PC-9 (cell line): Measurements from ENCODE around the gene GRID2. TPM values are rescaled to one million over a fixed set of nuclear protein-coding genes. Genes with fewer than 3 reads are reported as not detected.

ENCODE experiments used
- BruUV-seq: library from RNA; stranded (reverse); fragments of 400-500 nt; replicated peaks from 2 replicates; lab custom pipeline; 2021; lab: Mats Ljungman, UMichigan
- CTCF ChIA-PET: fragments of 300-600 bp; sonication (Branson Sonifier 250); formaldehyde crosslinking; loops from one replicate; lab custom pipeline; 2022; ENCODE audit warnings: antibody characterized with exemption; lab: Charles Lee
- POLR2A ChIA-PET: fragments of 300-600 bp; sonication (Branson Sonifier 250); formaldehyde crosslinking; loops from one replicate; lab custom pipeline; 2022; ENCODE audit warnings: antibody characterized with exemption; ENCODE audit not compliant: unreplicated experiment; lab: Charles Lee
- DNase-seq, 2 experiments: peaks; one replicate each; pipeline versions ENCODE4 v3.0.0 to v3.0.0-alpha.2; 2015 to 2022; ENCODE audit warnings: mixed read lengths in 1 of 2
- H2AFZ ChIP-seq: fragments of 200-600 bp; sonication (generic); 2 replicates; pipeline ENCODE4 v1.8.1; 2017; ENCODE audit warnings: antibody characterized with exemption
- H3F3A ChIP-seq: fragments of 200-600 bp; sonication (generic); 2 replicates; pipeline ENCODE4 v1.8.1; 2017; ENCODE audit warnings: antibody characterized with exemption, mild to moderate bottlenecking, low read depth; ENCODE audit not compliant: insufficient read depth
- H3K27ac ChIP-seq: fragments of 200-600 bp; sonication (generic); 2 replicates; pipeline ENCODE4 v1.6.1; 2016; ENCODE audit warnings: mixed run types
- H3K27me3 ChIP-seq: fragments of 200-600 bp; sonication (generic); 2 replicates; pipeline ENCODE4 v1.6.1; 2016; ENCODE audit warnings: low read depth, mixed run types; ENCODE audit not compliant: insufficient read depth
- H3K36me3 ChIP-seq: fragments of 200-600 bp; sonication (generic); 2 replicates; pipeline ENCODE4 v1.6.1; 2016; ENCODE audit warnings: low read depth, mixed run types
- H3K4me1 ChIP-seq: fragments of 200-600 bp; sonication (generic); replicated peaks from 2 replicates; pipeline ENCODE4 v1.6.1; 2016; ENCODE audit warnings: mixed run types; ENCODE audit not compliant: insufficient read depth
- H3K4me2 ChIP-seq: fragments of 200-600 bp; sonication (generic); 2 replicates; pipeline ENCODE4 v1.6.1; 2017; ENCODE audit warnings: mixed run types
- H3K4me3 ChIP-seq: fragments of 200-600 bp; sonication (generic); 2 replicates; pipeline ENCODE4 v1.6.1; 2016; ENCODE audit warnings: mixed run types
- H3K79me2 ChIP-seq: fragments of 200-600 bp; sonication (generic); 2 replicates; pipeline ENCODE4 v1.6.1; 2017; ENCODE audit warnings: low read depth, mixed run types
- H3K9me2 ChIP-seq: fragments of 200-600 bp; sonication (generic); 2 replicates; pipeline ENCODE4 v1.8.1; 2017; ENCODE audit warnings: mild to moderate bottlenecking; ENCODE audit not compliant: insufficient read depth
- H3K9me3 ChIP-seq: fragments of 200-600 bp; sonication (generic); 2 replicates; pipeline ENCODE4 v1.8.1; 2016; ENCODE audit warnings: low read depth; ENCODE audit not compliant: insufficient read depth
- H4K20me1 ChIP-seq: fragments of 200-600 bp; sonication (generic); 2 replicates; pipeline ENCODE4 v1.8.1; 2017; ENCODE audit not compliant: insufficient read depth
- EZH2 ChIP-seq: fragments of 200-600 bp; sonication (generic); IDR thresholded peaks from 2 replicates; pipeline ENCODE4 v1.8.0; 2017; ENCODE audit warnings: antibody characterized with exemption, low read depth
- intact Hi-C: fragments of 100-400 bp; cut with micrococcal nuclease; formaldehyde crosslinking; loops from one replicate; pipeline ENCODE4 v1.10.0; 2022; ENCODE audit not compliant: unreplicated experiment
- total RNA-seq: library from RNA; stranded (reverse); gene quantifications from 2 replicates; pipeline ENCODE4 v1.2.3, GENCODE V29; 2021
- TF ChIP-seq, protein P1 (sequence below): fragments of 200-600 bp; sonication (generic); conservative IDR thresholded peaks from 2 replicates; pipeline ENCODE4 v1.6.1; 2017; ENCODE audit warnings: mixed run types, antibody characterized with exemption, mild to moderate bottlenecking, moderate library complexity

Gene GRID2
- total RNA-seq, 1 experiment from 2014 or later = not detected

- Histone ChIP-seq H3K4me2 (no peak overlapping the region), H4K20me1 (no peaks in the 10 kb centered on the region), H3K79me2 (no peaks in the 10 kb centered on the region), H3F3A (no peaks in the 10 kb centered on the region), H3K9me3 (no peaks in the 10 kb centered on the region), H3K4me1 (no peaks in the 10 kb centered on the region), H3K27me3 (no peaks in the 10 kb centered on the region), H2AFZ (no peak overlapping the region), H3K4me3 (no peak overlapping the region), H3K9me2 (no peaks in the 10 kb centered on the region), H3K36me3 (no peaks in the 10 kb centered on the region), H3K27ac (no peak overlapping the region)
- DNase-seq = no peak
- ChIA-PET POLR2A (no interaction called here), CTCF (no interaction called here)
- BruUV-seq = no TSS peak
- intact Hi-C loops = no loop called here
- no peak for TF ChIP-seq EZH2
- TF ChIP-seq, protein P1, sequence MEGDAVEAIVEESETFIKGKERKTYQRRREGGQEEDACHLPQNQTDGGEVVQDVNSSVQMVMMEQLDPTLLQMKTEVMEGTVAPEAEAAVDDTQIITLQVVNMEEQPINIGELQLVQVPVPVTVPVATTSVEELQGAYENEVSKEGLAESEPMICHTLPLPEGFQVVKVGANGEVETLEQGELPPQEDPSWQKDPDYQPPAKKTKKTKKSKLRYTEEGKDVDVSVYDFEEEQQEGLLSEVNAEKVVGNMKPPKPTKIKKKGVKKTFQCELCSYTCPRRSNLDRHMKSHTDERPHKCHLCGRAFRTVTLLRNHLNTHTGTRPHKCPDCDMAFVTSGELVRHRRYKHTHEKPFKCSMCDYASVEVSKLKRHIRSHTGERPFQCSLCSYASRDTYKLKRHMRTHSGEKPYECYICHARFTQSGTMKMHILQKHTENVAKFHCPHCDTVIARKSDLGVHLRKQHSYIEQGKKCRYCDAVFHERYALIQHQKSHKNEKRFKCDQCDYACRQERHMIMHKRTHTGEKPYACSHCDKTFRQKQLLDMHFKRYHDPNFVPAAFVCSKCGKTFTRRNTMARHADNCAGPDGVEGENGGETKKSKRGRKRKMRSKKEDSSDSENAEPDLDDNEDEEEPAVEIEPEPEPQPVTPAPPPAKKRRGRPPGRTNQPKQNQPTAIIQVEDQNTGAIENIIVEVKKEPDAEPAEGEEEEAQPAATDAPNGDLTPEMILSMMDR = no peak
Measured at GRCh38 chr4:93030670-93031069, 726.9 kb downstream of the GRID2 start.

GRCh38 chr4:93031431-93032098 is 727.8 kb downstream of the GRID2 start:
- Histone ChIP-seq H3K27me3 (no peaks in the 10 kb centered on the region), H3K27ac (no peak overlapping the region), H3K4me1 (no peaks in the 10 kb centered on the region), H3K4me3 (no peak overlapping the region), H3K9me2 (no peaks in the 10 kb centered on the region), H4K20me1 (no peaks in the 10 kb centered on the region), H3K4me2 (no peak overlapping the region), H3K9me3 (no peaks in the 10 kb centered on the region), H3F3A (no peaks in the 10 kb centered on the region), H2AFZ (no peak overlapping the region), H3K79me2 (no peaks in the 10 kb centered on the region), H3K36me3 (no peaks in the 10 kb centered on the region)
- intact Hi-C loops = no loop called here
- no peak for DNase-seq
- TF ChIP-seq, protein P1 = no peak
- no peak for TF ChIP-seq EZH2
- POLR2A ChIA-PET = no interaction called here
- no TSS peak for BruUV-seq
- CTCF ChIA-PET = no interaction called here

DNA sequence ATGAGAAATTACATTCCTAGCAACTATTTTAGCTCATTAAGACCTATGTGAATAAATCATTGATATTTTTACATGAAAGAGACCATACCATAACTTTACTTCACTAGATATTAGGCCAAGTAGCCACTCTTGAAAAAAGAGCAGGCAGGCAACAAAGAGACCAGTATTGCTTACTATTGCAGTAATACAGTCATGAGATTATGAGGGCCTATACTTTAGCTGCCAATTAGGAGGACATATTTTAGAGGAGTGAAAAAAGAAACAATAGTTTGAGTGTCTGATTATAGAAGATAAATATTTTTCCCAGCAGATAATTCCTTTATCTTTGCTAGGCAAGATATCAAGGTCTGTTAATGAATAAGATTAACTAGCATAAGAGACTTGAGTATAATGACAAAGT is 739.0 kb downstream of the GRID2 start:
- no peak overlapping the region for H3K27ac ChIP-seq
- no peaks in the 10 kb centered on the region for H3F3A ChIP-seq
- ChIA-PET POLR2A (no interaction called here), CTCF (no interaction called here)
- no peaks in the 10 kb centered on the region for H3K36me3 ChIP-seq
- H2AFZ ChIP-seq = no peak overlapping the region
- H3K27me3 ChIP-seq = no peaks in the 10 kb centered on the region
- BruUV-seq = no TSS peak
- no peak overlapping the region for H3K4me3 ChIP-seq
- no peaks in the 10 kb centered on the region for H3K9me3 ChIP-seq
- no peaks in the 10 kb centered on the region for H3K79me2 ChIP-seq
- H3K4me2 ChIP-seq = no peak overlapping the region
- no peaks in the 10 kb centered on the region for H3K4me1 ChIP-seq
- no peak for DNase-seq
- no peaks in the 10 kb centered on the region for H4K20me1 ChIP-seq
- no peaks in the 10 kb centered on the region for H3K9me2 ChIP-seq
- TF ChIP-seq, protein P1 = no peak
- no peak for TF ChIP-seq EZH2
- intact Hi-C loops = no loop called here
